ENCODE data around the gene TMA7. TPM values are rescaled to one million over a fixed set of nuclear protein-coding genes. Genes with fewer than 3 reads are reported as not detected.

The TMA7 gene
- total RNA-seq, 1 donor, result 25.0 TPM

GRCh38 chr3:48422272-48422671, 17.8 kb upstream of the TMA7 start:
- no peak for DNase-seq (ENCODE audit: low read depth in 2 of 3, low spot score in 2 of 3)

- DNase-seq (ENCODE audit: low read depth in 2 of 3, low spot score in 2 of 3), result no peak
Measured at GRCh38 chr3:48422681-48423080, 17.4 kb upstream of the TMA7 start.

- DNase-seq (ENCODE audit: low read depth in 2 of 3, low spot score in 2 of 3), result no peak
Measured at GRCh38 chr3:48423241-48423882, 16.7 kb upstream of the TMA7 start.

GRCh38 chr3:48423883-48424695, 16.0 kb upstream of the TMA7 start:
- DNase-seq (ENCODE audit: low read depth in 2 of 3, low spot score in 2 of 3), result no peak

- no peak for DNase-seq (ENCODE audit: low read depth in 2 of 3, low spot score in 2 of 3)
Measured at GRCh38 chr3:48425281-48425812, 14.7 kb upstream of the TMA7 start.

GRCh38 chr3:48426401-48426909, 13.6 kb upstream of the TMA7 start:
- no peak for DNase-seq (ENCODE audit: low read depth in 2 of 3, low spot score in 2 of 3)

- DNase-seq (ENCODE audit: low read depth in 2 of 3, low spot score in 2 of 3), result no peak
Measured at GRCh38 chr3:48426944-48427629, 13.0 kb upstream of the TMA7 start.

- no peak for DNase-seq (ENCODE audit: low read depth in 2 of 3, low spot score in 2 of 3)
Measured at GRCh38 chr3:48427630-48427962, 12.5 kb upstream of the TMA7 start.

GRCh38 chr3:48428088-48428571, 11.9 kb upstream of the TMA7 start:
- DNase-seq (ENCODE audit: low read depth in 2 of 3, low spot score in 2 of 3), result no peak

GRCh38 chr3:48428572-48429316, 11.3 kb upstream of the TMA7 start:
- DNase-seq (ENCODE audit: low read depth in 2 of 3, low spot score in 2 of 3), result no peak

GRCh38 chr3:48429317-48429959, 10.6 kb upstream of the TMA7 start:
- DNase-seq (ENCODE audit: low read depth in 2 of 3, low spot score in 2 of 3), result peak; percentile 38 to 47 (median 43)

GRCh38 chr3:48429960-48430707, 9.9 kb upstream of the TMA7 start, which contains the start of gene PLXNB1:
Gene PLXNB1 (minus strand): TSS chr3:48430086. CDS start chr3:48424611, 5,475 bp downstream.
- peak in 2 of 3 donors; percentile 30 to 45 for DNase-seq (ENCODE audit: low read depth in 2 of 3, low spot score in 2 of 3)

- DNase-seq (ENCODE audit: low read depth in 2 of 3, low spot score in 2 of 3), result no peak
Measured at GRCh38 chr3:48430708-48431101, 9.4 kb upstream of the TMA7 start.

- no peak for DNase-seq (ENCODE audit: low read depth in 2 of 3, low spot score in 2 of 3)
Measured at GRCh38 chr3:48431224-48432029, 8.6 kb upstream of the TMA7 start.

GRCh38 chr3:48432411-48433371, 7.4 kb upstream of the TMA7 start:
- DNase-seq (ENCODE audit: low read depth in 2 of 3, low spot score in 2 of 3), result peak in 2 of 3 donors; percentile 36 to 40

GRCh38 chr3:48433472-48434118, 6.5 kb upstream of the TMA7 start:
- DNase-seq (ENCODE audit: low read depth in 2 of 3, low spot score in 2 of 3), result no peak
